HG02798 (cell line): ENCODE data around the gene IL12RB2.
"Not testable (repeated sequence)": the region's sequence is repeated elsewhere in the genome, so short reads cannot be mapped to it uniquely, and the experiment has no call there.

Source experiments
- ATAC-seq: cut with Tn5 transposase; IDR thresholded peaks from one replicate; pipeline ENCODE4 v1.9.1; 2021; ENCODE audit warnings: mild to moderate bottlenecking; ENCODE audit not compliant: unreplicated experiment, poor library complexity

Gene IL12RB2

GRCh38 chr1:67390041-67390887, 82.6 kb downstream of the IL12RB2 start:
- no peak for ATAC-seq

DNA sequence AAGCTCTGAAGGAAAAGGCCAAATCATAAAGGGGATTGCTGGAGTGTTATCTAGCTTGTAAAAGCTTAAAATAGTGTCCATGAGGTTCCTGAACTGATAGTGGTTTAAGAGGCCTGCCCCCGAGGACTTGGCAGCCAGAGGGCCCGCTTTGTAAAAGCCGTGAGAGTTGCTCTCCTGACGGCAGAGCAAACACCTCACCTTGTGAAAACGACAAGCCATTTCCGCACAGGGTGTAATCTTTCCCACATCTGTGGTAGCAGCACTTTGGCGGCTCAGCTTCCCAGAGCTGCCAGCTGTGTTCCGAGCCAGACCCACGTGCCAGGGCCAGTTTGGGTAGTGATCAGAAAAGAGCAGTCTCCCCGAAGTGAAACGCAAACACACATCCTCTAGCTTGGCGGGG, 85.6 kb downstream of the IL12RB2 start:
- no peak for ATAC-seq

GRCh38 chr1:67393737-67394136, 86.1 kb downstream of the IL12RB2 start:
- no peak for ATAC-seq

DNA sequence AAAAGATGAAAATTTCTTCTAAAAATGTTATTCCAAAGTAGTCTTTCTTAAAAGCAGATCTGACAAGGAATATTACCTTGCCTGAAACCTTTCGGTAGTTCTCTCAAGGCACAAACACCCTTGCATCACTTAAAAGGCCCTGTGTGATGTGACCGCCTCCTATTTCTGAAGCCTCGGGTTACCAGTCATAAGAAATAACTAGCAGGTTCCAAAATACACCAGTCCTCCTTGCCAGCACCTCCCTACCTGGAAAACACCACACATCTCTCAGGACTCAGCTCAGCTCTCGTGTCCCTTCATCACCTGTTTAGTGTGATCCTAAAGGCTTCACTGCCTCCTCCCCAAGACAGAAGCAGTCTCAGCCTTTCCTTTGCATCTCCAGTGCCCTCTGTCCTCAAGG, 86.9 kb downstream of the IL12RB2 start:
- no peak for ATAC-seq

- no peak for ATAC-seq
Measured at GRCh38 chr1:67399199-67399993, 91.7 kb downstream of the IL12RB2 start.

DNA sequence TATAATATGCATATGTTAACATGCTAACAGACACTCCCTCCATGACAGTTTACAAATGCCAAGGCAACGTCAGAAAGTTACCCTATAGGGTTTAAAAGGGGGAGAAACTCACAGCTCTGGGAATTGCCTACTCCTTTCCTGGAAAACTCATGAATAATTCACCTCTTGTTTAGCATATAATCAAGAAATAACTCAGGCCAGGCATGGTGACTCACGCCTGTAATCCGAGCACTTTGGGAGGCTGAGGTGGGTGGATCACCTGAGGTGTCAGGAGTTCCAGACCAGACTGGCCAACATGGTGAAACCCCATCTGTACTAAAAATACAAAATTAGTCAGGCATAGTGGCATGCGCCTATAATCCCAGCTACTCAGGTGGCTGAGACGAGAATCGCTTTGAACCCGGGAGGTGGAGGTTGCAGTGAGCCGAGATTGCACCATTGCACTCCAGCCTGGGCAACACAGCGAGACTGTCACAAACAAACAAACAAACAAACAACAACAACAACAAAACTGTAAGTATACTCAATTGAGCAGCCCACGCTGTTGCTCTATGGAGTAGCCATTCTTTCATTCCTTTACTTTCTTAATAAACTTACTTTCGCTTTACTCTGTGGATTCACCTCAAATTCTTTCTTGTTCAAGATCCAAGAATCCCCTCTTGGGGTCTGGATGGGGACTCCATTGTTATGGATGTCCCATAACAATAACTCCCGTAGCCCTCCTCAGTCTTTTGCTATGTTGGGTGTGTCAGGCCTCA, 92.5 kb downstream of the IL12RB2 start:
- ATAC-seq, result not testable (repeated sequence)

GRCh38 chr1:67401443-67401842, 93.8 kb downstream of the IL12RB2 start:
- no peak for ATAC-seq

- no peak for ATAC-seq
Measured at GRCh38 chr1:67404212-67404620, 96.5 kb downstream of the IL12RB2 start.

- ATAC-seq, result no peak
Measured at GRCh38 chr1:67405473-67406245, 98.0 kb downstream of the IL12RB2 start.

DNA sequence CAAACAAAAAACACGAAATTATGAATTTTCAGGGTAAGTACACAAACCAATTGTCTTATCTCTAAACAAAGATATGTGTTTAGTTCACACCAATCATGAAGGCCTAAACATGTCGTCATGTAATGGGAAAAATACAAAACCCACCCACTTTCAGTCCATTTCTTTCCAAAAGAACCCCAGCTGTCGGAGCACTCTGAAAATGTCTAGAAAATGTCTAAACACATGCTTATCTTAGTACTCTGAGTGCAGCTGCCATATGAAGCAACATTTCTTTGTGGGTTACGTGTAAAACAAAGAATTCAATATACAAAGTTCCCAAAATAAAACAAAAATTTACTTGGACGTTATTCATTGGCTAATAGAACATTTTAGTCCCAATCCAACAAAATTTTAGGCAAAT, 99.8 kb downstream of the IL12RB2 start:
- no peak for ATAC-seq

DNA sequence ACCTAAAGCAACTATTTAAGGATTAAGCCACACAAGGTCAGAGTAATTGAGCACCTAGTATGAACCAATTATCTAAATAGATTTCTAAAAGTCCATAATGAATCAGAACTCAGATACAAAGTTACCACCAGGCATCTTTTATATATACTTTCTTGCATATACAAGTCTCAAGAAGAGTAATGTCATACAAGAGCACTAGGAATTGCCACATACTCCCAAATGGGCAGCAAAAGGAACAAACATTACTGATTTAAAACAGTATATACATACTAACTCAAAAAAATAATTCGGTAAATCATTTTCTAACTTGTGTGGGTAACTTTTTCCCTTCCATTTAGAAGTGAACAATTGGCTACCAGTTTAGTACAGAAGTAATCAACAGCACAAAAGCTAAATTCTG, 100.5 kb downstream of the IL12RB2 start:
- ATAC-seq, result no peak

DNA sequence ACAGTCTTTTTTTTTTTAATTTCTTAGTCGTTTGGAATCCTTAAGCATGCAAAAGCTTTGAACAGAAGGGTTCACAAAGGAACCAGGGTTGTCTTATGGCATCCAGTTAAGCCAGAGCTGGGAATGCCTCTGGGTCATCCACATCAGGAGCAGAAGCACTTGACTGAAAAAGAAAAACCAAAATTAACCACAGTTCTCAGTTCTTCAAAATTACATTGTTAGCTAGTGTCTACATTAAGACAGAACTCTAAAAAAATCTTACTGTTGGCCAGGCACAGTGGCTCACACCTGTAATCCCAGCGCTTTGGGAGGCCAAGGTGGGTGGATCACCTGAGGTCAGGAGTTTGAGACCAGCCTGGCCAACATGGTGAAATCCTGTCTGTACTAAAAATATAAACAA, 105.4 kb downstream of the IL12RB2 start:
- not testable (repeated sequence) for ATAC-seq

DNA sequence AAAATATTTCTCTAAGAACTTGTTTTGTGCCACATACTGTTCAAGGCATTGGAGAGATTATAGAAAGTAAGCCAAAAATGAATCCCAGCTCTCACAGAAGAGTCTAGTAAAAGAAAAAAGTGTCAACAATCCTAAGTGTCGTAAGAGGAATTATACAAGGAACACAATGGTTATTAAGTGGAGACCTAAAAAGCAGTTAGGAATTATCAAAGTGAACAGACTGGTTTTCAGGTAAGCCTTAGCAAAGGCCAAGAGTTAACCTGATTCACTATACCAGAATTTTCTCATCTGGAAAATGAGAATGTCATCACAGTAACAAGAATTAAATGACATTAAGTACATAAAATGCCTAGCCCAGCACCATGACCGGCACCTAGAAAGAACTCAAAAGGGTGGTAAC, 106.9 kb downstream of the IL12RB2 start:
- ATAC-seq, result no peak

DNA sequence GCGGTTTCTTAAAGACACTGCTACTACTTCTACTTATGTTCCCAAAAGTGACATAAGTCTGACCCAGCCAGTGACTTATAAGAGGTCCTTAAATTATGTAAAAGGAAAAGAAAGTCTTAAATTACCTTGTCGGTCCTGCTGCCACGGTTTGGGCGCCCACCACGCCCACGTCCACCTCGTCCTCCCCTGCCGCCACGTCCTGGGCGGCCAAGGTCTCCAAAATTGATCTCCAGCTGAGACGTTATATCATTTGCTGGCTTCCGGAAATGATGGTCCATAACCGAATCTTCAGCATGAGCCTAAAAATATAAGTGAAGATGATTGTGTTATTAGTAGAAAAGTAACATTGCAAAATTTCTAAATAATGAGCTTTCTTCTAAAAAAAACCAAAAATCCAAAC, 107.4 kb downstream of the IL12RB2 start:
- no peak for ATAC-seq

- not testable (repeated sequence) for ATAC-seq
Measured at GRCh38 chr1:67417733-67418132, 110.1 kb downstream of the IL12RB2 start.

DNA sequence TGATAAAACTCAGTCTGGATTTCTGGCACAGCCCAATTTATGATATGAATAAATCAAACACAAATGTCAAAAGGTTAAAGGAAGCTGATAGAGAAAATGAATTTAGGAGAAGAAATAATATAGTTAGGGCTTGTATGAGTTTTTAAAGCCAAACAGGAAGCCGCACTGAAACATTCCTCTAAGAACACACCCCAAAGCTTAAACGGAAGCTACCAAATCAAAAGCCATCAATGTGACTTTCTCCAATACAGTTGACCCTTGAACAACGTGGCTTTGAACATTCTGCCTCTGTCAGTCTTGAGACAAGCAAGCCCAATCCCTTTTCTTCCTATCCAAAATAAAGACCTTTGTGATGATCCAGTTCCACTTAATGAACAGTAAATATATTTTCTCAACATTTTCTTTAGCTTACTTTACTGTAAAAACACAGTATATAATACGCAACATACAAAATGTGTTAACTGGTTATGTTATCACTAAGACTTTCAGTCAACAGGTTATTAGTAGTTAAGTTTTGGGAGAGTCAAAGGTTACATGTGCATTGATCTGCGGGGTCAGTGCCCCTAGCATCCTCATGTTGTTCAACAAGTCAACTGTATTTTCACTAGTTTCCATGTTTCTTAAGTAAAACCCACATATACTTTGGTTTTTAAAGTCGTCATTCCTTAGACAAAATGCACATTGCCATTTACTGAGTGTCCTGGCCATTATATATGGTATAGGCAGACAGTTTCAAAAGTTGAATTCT, 111.3 kb downstream of the IL12RB2 start:
- no peak for ATAC-seq

DNA sequence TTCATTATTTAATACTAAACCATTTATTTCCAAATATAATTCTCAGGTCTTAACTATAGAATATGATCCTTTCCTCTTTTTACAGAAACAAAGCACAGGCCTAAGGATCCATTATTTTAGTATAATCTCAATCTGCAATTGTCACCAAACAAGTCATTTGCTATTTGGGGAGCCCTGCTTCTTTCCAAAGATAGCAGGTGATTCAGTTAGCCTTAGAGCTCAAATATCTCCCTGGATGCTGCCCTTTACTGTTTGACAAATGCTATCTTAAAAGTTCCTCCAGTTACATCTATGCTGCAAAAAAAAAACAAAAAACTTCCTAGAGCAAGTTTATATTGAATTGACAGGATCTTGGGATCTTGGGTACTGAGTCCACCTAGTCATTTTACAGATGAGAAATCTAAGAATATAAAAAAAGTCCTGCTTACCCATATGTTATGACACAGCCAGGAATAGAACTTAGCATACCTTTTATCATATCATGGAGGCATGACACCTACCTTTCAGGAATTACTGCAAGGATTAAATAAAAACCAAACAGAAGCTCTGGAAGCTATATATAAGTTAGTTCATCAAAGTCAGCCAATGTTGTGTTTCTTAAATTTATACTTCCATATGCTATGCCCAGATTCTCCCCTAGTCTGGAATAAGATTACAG, 113.3 kb downstream of the IL12RB2 start:
- no peak for ATAC-seq

DNA sequence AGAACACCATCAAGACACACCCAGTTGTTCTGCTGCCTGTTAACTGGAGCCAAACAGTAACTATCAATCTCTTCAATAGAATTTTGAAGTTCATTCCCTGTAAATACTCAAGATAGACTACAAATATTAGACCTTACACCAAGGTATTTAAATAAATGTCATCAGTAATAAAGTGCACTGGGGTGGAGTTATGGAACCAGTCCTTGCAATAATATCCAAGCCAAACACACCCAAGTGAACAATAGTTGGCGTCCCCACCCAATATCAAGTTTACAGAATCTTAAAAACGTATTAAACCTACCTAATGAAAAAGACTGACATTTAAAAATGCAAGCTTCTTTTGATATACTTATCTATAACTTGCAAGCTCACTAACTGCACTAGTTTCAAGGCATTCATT, 119.8 kb downstream of the IL12RB2 start:
- ATAC-seq, result no peak

- no peak for ATAC-seq
Measured at GRCh38 chr1:67427947-67428346, 120.3 kb downstream of the IL12RB2 start.
